Caco-2 (cell line): ENCODE results near the gene SH2D4B. TPM values are rescaled to one million over a fixed set of nuclear protein-coding genes. Genes with fewer than 3 reads are reported as not detected.
A peak's percentile ranks its signal among the peaks of the same experiment; 100 is the strongest.

Source experiments
- BruUV-seq: library from RNA; stranded (reverse); fragments of 400-500 nt; replicated peaks from 2 replicates; lab custom pipeline; 2021; lab: Mats Ljungman, UMichigan
- CTCF ChIA-PET: fragments of 300-600 bp; sonication (Branson Sonifier 250); formaldehyde crosslinking; loops from one replicate; lab custom pipeline; 2022; ENCODE audit warnings: antibody characterized with exemption; lab: Charles Lee
- POLR2A ChIA-PET: fragments of 300-600 bp; sonication (Branson Sonifier 250); formaldehyde crosslinking; loops from one replicate; lab custom pipeline; 2022; ENCODE audit warnings: antibody characterized with exemption; lab: Charles Lee
- DNase-seq, 2 experiments: peaks; one replicate each; pipeline versions ENCODE4 v3.0.0 to v3.0.0-alpha.2; 2020 to 2022
- H3K27me3 ChIP-seq: replicated peaks from 2 replicates; pipeline ENCODE4 v1.6.0; 2011; ENCODE audit warnings: low read length; ENCODE audit not compliant: control insufficient read depth, insufficient read depth
- H3K36me3 ChIP-seq: 2 replicates; pipeline ENCODE4 v1.5.1; 2011; ENCODE audit warnings: low read length; ENCODE audit not compliant: control insufficient read depth, insufficient read depth
- H3K4me1 ChIP-seq: fragments of 250-450 bp; sonication (Bioruptor Pico); 2 replicates; pipeline ENCODE4 v1.5.1; 2020; ENCODE audit warnings: mild to moderate bottlenecking
- H3K4me3 ChIP-seq: 2 replicates; pipeline ENCODE4 v1.5.1; 2011; ENCODE audit warnings: low read depth, mild to moderate bottlenecking, control low read depth, low read length
- H3K9me3 ChIP-seq: fragments of 250-450 bp; sonication (Bioruptor Pico); 2 replicates; pipeline ENCODE4 v1.5.1; 2020; ENCODE audit warnings: mild to moderate bottlenecking, moderate library complexity
- H3K27ac Mint-ChIP-seq: one replicate; pipeline ENCODE4 v1.8.0; 2022; ENCODE audit warnings: mixed read lengths; ENCODE audit not compliant: unreplicated experiment
- H3K27me3 Mint-ChIP-seq: one replicate; pipeline ENCODE4 v1.8.0; 2022; ENCODE audit warnings: mixed read lengths; ENCODE audit not compliant: insufficient read depth, unreplicated experiment
- H3K36me3 Mint-ChIP-seq: one replicate; pipeline ENCODE4 v1.8.0; 2022; ENCODE audit warnings: mild to moderate bottlenecking, mixed read lengths; ENCODE audit not compliant: insufficient read depth, unreplicated experiment
- H3K4me1 Mint-ChIP-seq: one replicate; pipeline ENCODE4 v1.8.0; 2022; ENCODE audit warnings: low read depth, mixed read lengths; ENCODE audit not compliant: unreplicated experiment
- H3K4me3 Mint-ChIP-seq: one replicate; pipeline ENCODE4 v1.8.0; 2022; ENCODE audit warnings: mild to moderate bottlenecking, moderate library complexity, mixed read lengths; ENCODE audit not compliant: unreplicated experiment
- H3K9me3 Mint-ChIP-seq: one replicate; pipeline ENCODE4 v1.8.0; 2022; ENCODE audit warnings: mixed read lengths; ENCODE audit not compliant: unreplicated experiment
- intact Hi-C: fragments of 100-400 bp; cut with micrococcal nuclease; formaldehyde crosslinking; loops from one replicate; pipeline ENCODE4 v1.10.0; 2022; ENCODE audit not compliant: unreplicated experiment
- total RNA-seq: library from RNA; stranded (reverse); gene quantifications from 2 replicates; pipeline ENCODE4 v1.2.3, GENCODE V29; 2022
- TF ChIP-seq, protein P1 (sequence below), 2 experiments: fragments of 200-600 bp in 1 of 2; IDR thresholded peaks; 1 replicate in 1 of 2; 2 replicates in 1 of 2; pipeline versions ENCODE4 v1.5.1 to v1.8.0; 2011 to 2022; ENCODE audit warnings: antibody characterized with exemption in 1 of 2, control low read depth in 1 of 2, inconsistent platforms in 1 of 2, low read depth in 1 of 2, low read length in 1 of 2, mild to moderate bottlenecking in 1 of 2, moderate library complexity in 1 of 2; ENCODE audit not compliant: insufficient read depth in 1 of 2, severe bottlenecking in 1 of 2, unreplicated experiment in 1 of 2

Gene SH2D4B
- total RNA-seq, 1 experiment from 2014 or later = 0.23 TPM

DNA sequence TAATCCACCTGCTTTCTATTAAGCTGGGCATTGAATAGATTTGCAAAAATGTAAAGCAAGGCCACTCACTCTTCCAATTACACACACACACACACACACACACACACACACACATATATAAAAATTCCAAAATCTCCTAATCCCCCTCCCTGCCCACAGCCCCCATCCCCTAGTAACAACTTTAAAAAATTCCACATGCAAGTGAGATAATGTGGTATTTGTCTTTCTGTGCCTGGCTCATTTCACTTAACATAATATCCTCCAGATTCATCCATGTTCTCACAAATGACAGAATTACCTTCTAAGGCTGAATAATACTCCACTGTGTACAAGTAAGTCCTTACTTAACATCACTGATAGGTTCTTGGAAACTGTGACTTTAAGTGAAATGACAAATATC lies 24.2 kb downstream of the SH2D4B start:
- no peaks in the 10 kb centered on the region for H3K9me3 Mint-ChIP-seq
- H3K27me3 ChIP-seq = no peaks in the 10 kb centered on the region
- POLR2A ChIA-PET = no interaction called here
- no peaks in the 10 kb centered on the region for H3K4me1 Mint-ChIP-seq
- H3K9me3 ChIP-seq = no peaks in the 10 kb centered on the region
- H3K36me3 ChIP-seq = no peaks in the 10 kb centered on the region
- H3K27ac Mint-ChIP-seq = no peak overlapping the region
- CTCF ChIA-PET = no interaction called here
- intact Hi-C loops = no loop called here
- TF ChIP-seq, protein P1, sequence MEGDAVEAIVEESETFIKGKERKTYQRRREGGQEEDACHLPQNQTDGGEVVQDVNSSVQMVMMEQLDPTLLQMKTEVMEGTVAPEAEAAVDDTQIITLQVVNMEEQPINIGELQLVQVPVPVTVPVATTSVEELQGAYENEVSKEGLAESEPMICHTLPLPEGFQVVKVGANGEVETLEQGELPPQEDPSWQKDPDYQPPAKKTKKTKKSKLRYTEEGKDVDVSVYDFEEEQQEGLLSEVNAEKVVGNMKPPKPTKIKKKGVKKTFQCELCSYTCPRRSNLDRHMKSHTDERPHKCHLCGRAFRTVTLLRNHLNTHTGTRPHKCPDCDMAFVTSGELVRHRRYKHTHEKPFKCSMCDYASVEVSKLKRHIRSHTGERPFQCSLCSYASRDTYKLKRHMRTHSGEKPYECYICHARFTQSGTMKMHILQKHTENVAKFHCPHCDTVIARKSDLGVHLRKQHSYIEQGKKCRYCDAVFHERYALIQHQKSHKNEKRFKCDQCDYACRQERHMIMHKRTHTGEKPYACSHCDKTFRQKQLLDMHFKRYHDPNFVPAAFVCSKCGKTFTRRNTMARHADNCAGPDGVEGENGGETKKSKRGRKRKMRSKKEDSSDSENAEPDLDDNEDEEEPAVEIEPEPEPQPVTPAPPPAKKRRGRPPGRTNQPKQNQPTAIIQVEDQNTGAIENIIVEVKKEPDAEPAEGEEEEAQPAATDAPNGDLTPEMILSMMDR (IDR thresholded peaks at IDR 0.05; ENCODE audit: insufficient read depth in 1 of 2, low read depth in 1 of 2, low read length in 1 of 2, severe bottlenecking in 1 of 2, unreplicated experiment in 1 of 2) = no peak
- H3K4me1 ChIP-seq = no peaks in the 10 kb centered on the region
- BruUV-seq = no TSS peak
- no peaks in the 10 kb centered on the region for H3K36me3 Mint-ChIP-seq
- peaks cover 7% of the 10 kb centered on the region for H3K27me3 Mint-ChIP-seq
- no peak overlapping the region for H3K4me3 ChIP-seq
- DNase-seq = no peak
- H3K4me3 Mint-ChIP-seq = no peak overlapping the region

DNA sequence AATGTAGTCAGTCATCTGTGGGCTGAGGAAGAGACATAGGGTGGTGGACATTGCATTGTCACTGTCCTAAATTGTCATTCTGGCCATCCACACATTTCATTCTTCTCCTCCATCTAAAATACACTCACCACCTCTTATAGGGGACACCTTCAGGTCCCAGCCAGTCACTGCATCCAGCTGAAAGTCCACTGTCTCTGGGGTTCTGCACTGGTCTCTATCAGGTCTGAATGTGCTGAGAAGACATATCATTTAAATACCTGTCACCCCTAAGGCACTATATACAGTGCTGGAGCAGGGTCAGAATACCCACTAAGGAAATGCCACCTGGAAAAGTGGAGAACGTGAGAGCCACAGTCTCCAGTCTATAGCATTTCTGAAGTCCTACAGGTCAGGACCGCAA lies 29.6 kb downstream of the SH2D4B start:
- intact Hi-C loops = no loop called here
- H3K36me3 Mint-ChIP-seq = no peaks in the 10 kb centered on the region
- CTCF ChIA-PET = interaction anchor here (0.6 kb wide), 1 partner anchor 15 kb away, joined by 3 read pairs; no protein-coding TSS in a partner anchor
- no peak overlapping the region for H3K4me3 Mint-ChIP-seq
- TF ChIP-seq, protein P1 (IDR thresholded peaks at IDR 0.05; ENCODE audit: insufficient read depth in 1 of 2, low read depth in 1 of 2, low read length in 1 of 2, severe bottlenecking in 1 of 2, unreplicated experiment in 1 of 2) = no peak
- DNase-seq = peak in 1 of 2 experiments; percentile 19
- H3K27me3 ChIP-seq = no peaks in the 10 kb centered on the region
- no peaks in the 10 kb centered on the region for H3K36me3 ChIP-seq
- H3K27ac Mint-ChIP-seq = no peak overlapping the region
- POLR2A ChIA-PET = no interaction called here
- H3K9me3 Mint-ChIP-seq = no peaks in the 10 kb centered on the region
- peaks cover 6% of the 10 kb centered on the region for H3K27me3 Mint-ChIP-seq
- H3K4me3 ChIP-seq = no peak overlapping the region
- no peaks in the 10 kb centered on the region for H3K4me1 Mint-ChIP-seq
- H3K4me1 ChIP-seq = no peaks in the 10 kb centered on the region
- BruUV-seq = no TSS peak
- no peaks in the 10 kb centered on the region for H3K9me3 ChIP-seq

DNA sequence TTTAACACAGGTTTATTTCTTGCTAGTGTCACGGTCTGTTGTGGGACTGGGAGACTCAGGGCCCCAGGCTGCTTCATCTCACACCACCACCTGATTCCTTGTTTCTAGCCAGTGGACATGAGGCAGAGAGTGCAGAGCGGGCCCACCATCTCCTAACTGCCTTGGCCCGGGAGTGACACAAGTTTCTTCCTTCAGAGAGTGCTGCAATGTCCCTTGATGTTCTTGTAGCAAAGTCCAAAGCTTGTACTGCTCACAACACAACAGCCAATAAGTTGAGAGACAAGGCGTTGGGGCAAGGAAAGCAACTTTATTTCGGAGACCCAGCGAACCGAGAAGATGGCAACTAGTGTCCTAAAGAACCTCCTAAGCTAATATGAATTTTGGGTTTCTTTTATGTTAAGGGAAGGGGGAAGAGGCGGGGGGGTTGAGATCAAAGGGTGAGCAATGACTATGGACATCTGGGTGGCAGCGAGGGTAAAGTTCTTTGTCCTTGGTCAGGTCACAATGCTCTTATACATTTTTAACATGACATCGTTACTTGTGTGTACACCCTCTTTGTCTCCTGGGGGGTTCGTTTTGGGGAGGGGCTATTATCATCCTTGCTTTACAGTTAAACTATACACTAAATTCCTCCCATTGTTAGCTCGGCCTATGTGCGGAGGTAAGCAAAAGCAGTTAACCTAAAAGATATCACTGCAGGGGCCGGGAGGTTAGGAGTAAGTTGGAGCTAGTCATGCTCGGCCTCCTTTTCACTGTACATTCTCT lies 31.6 kb downstream of the SH2D4B start:
- intact Hi-C loops = no loop called here
- Histone ChIP-seq H3K4me1 (no peaks in the 10 kb centered on the region), H3K4me3 (no peak overlapping the region), H3K27me3 (no peaks in the 10 kb centered on the region), H3K9me3 (no peaks in the 10 kb centered on the region), H3K36me3 (no peaks in the 10 kb centered on the region)
- TF ChIP-seq, protein P1 (IDR thresholded peaks at IDR 0.05; ENCODE audit: insufficient read depth in 1 of 2, low read depth in 1 of 2, low read length in 1 of 2, severe bottlenecking in 1 of 2, unreplicated experiment in 1 of 2) = no peak
- Mint-ChIP-seq H3K4me1 (no peaks in the 10 kb centered on the region), H3K36me3 (no peaks in the 10 kb centered on the region), H3K27me3 (peaks cover 3% of the 10 kb centered on the region), H3K9me3 (no peaks in the 10 kb centered on the region), H3K27ac (no peak overlapping the region), H3K4me3 (no peak overlapping the region)
- ChIA-PET POLR2A (no interaction called here), CTCF (no interaction called here)
- no TSS peak for BruUV-seq
- no peak for DNase-seq
